Loucy (cell line): ENCODE data around the gene ELMO2.

Source experiments
- H2AFZ ChIP-seq: fragments of 200-600 bp; sonication (generic); 2 replicates; pipeline ENCODE4 v1.6.0; 2016; ENCODE audit warnings: antibody characterized with exemption, mild to moderate bottlenecking, low read length, moderate library complexity
- H3F3A ChIP-seq: fragments of 200-600 bp; 2 replicates; pipeline ENCODE4 v1.6.0; 2016; ENCODE audit warnings: antibody characterized with exemption, low read depth, mild to moderate bottlenecking
- H3K27me3 ChIP-seq: fragments of 200-600 bp; sonication (generic); 2 replicates; pipeline ENCODE4 v1.6.1; 2014; ENCODE audit warnings: low read length, mild to moderate bottlenecking; ENCODE audit not compliant: insufficient read depth, poor library complexity, severe bottlenecking
- H3K36me3 ChIP-seq: fragments of 200-600 bp; sonication (generic); 2 replicates; pipeline ENCODE4 v1.6.1; 2016; ENCODE audit warnings: low read length; ENCODE audit not compliant: insufficient read depth
- H3K4me1 ChIP-seq: fragments of 200-600 bp; sonication (generic); 2 replicates; pipeline ENCODE4 v1.5.1; 2014; ENCODE audit warnings: low read length, mild to moderate bottlenecking; ENCODE audit not compliant: insufficient read depth, poor library complexity, severe bottlenecking
- H3K4me2 ChIP-seq: fragments of 200-600 bp; sonication (generic); 2 replicates; pipeline ENCODE4 v1.6.0; 2014; ENCODE audit warnings: antibody characterized with exemption, low read length, low read depth, mild to moderate bottlenecking; ENCODE audit not compliant: poor library complexity, severe bottlenecking
- H3K4me3 ChIP-seq: fragments of 200-600 bp; sonication (generic); 2 replicates; pipeline ENCODE4 v1.5.1; 2014; ENCODE audit warnings: low read length, mild to moderate bottlenecking, mixed read lengths; ENCODE audit not compliant: poor library complexity, severe bottlenecking
- H3K79me2 ChIP-seq: fragments of 200-600 bp; sonication (generic); 2 replicates; pipeline ENCODE4 v1.6.1; 2014; ENCODE audit warnings: low read length; ENCODE audit not compliant: insufficient read depth
- H3K9ac ChIP-seq: fragments of 200-600 bp; sonication (generic); 2 replicates; pipeline ENCODE4 v1.6.0; 2014; ENCODE audit warnings: mild to moderate bottlenecking, low read depth, low read length, moderate library complexity; ENCODE audit not compliant: poor library complexity, severe bottlenecking
- H3K9me2 ChIP-seq: fragments of 200-600 bp; sonication (generic); replicated peaks from 2 replicates; pipeline ENCODE4 v1.6.1; 2016; ENCODE audit warnings: low read depth, low read length, mixed read lengths
- H3K9me3 ChIP-seq: fragments of 200-600 bp; sonication (generic); 2 replicates; pipeline ENCODE4 v1.6.1; 2014; ENCODE audit warnings: mild to moderate bottlenecking, antibody characterized with exemption, low read length, low read depth; ENCODE audit not compliant: insufficient read depth
- H4K20me1 ChIP-seq: fragments of 200-600 bp; sonication (generic); 2 replicates; pipeline ENCODE4 v1.6.0; 2014; ENCODE audit warnings: antibody characterized with exemption, low read length, mild to moderate bottlenecking; ENCODE audit not compliant: insufficient read depth, poor library complexity, severe bottlenecking
- EZH2phosphoT487 ChIP-seq: fragments of 200-600 bp; IDR thresholded peaks from 2 replicates; pipeline ENCODE4 v1.6.1; 2018; ENCODE audit warnings: antibody characterized with exemption, mild to moderate bottlenecking, moderate library complexity, borderline replicate concordance
- TF ChIP-seq, protein P1 (sequence below): fragments of 200-600 bp; sonication (generic); conservative IDR thresholded peaks from 2 replicates; pipeline ENCODE4 v1.5.1; 2014; ENCODE audit warnings: mild to moderate bottlenecking, antibody characterized with exemption, low read length

ELMO2 gene

DNA sequence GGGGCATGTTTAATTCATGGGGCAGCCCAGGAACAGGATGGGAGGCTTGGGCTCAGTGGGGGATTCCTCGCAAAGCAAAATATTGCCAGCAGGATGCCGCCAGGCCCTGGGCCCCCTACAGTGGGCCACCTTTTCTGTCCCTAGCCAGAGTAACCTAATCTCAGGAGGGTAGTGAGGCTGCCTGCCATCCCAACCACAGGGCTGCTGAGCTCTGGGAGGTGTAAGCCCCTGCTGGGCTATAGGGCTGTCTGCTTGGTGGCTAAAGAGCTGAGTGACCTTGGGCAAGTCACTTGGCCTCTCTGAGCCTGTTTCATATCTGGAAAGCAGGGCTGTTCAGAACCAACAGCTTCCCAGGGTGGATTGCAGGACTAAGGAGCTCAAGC, 62.4 kb downstream of the ELMO2 start:
- no peaks in the 10 kb centered on the region for H3F3A ChIP-seq
- no peak overlapping the region for H3K4me3 ChIP-seq
- H3K36me3 ChIP-seq, result no peaks in the 10 kb centered on the region
- no peaks in the 10 kb centered on the region for H3K27me3 ChIP-seq
- H2AFZ ChIP-seq, result no peak overlapping the region
- no peaks in the 10 kb centered on the region for H4K20me1 ChIP-seq
- H3K9me3 ChIP-seq, result no peaks in the 10 kb centered on the region
- H3K79me2 ChIP-seq, result no peaks in the 10 kb centered on the region
- TF ChIP-seq EZH2phosphoT487, result no peak
- TF ChIP-seq, protein P1, sequence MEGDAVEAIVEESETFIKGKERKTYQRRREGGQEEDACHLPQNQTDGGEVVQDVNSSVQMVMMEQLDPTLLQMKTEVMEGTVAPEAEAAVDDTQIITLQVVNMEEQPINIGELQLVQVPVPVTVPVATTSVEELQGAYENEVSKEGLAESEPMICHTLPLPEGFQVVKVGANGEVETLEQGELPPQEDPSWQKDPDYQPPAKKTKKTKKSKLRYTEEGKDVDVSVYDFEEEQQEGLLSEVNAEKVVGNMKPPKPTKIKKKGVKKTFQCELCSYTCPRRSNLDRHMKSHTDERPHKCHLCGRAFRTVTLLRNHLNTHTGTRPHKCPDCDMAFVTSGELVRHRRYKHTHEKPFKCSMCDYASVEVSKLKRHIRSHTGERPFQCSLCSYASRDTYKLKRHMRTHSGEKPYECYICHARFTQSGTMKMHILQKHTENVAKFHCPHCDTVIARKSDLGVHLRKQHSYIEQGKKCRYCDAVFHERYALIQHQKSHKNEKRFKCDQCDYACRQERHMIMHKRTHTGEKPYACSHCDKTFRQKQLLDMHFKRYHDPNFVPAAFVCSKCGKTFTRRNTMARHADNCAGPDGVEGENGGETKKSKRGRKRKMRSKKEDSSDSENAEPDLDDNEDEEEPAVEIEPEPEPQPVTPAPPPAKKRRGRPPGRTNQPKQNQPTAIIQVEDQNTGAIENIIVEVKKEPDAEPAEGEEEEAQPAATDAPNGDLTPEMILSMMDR, result no peak
- no peaks in the 10 kb centered on the region for H3K4me1 ChIP-seq
- no peak overlapping the region for H3K4me2 ChIP-seq
- no peak overlapping the region for H3K9ac ChIP-seq
- H3K9me2 ChIP-seq, result no peaks in the 10 kb centered on the region

DNA sequence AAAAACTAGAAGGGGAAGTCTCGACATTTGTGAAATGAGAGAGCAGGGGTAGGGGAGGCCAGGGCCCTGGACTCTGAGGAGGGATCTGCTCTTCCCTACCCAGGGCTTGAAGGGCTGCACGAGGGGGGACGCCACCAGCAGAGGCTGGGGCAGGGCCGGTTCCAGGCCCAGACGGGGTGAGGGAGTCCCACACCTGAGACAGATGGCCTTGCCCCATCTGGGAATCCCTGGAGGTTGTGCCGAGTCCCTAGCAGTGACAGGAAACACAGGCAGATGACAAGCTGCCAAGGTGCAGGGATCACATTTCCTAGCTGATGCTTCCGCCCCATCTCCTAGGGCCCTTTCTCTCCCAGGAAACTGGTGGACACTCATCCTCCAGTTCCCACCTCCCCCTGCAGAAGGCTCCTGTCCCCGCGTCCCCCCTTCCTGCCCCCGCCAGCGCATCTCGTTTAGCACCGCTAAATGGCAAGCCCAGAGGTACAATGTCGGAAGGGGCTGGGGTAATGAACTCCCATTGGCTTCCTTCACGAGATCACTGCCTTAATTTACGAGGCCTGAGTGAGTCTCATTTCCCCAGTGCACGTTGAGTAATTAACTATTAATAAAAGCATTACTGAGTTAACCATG, 63.0 kb downstream of the ELMO2 start:
- Histone ChIP-seq H3K9ac (no peak overlapping the region), H3K9me2 (no peaks in the 10 kb centered on the region), H2AFZ (no peak overlapping the region), H3K36me3 (no peaks in the 10 kb centered on the region), H4K20me1 (no peaks in the 10 kb centered on the region), H3K27me3 (no peaks in the 10 kb centered on the region), H3K4me2 (no peak overlapping the region), H3K79me2 (no peaks in the 10 kb centered on the region), H3F3A (no peaks in the 10 kb centered on the region), H3K4me1 (no peaks in the 10 kb centered on the region), H3K9me3 (no peaks in the 10 kb centered on the region), H3K4me3 (no peak overlapping the region)
- TF ChIP-seq EZH2phosphoT487, result no peak
- TF ChIP-seq, protein P1, result no peak

DNA sequence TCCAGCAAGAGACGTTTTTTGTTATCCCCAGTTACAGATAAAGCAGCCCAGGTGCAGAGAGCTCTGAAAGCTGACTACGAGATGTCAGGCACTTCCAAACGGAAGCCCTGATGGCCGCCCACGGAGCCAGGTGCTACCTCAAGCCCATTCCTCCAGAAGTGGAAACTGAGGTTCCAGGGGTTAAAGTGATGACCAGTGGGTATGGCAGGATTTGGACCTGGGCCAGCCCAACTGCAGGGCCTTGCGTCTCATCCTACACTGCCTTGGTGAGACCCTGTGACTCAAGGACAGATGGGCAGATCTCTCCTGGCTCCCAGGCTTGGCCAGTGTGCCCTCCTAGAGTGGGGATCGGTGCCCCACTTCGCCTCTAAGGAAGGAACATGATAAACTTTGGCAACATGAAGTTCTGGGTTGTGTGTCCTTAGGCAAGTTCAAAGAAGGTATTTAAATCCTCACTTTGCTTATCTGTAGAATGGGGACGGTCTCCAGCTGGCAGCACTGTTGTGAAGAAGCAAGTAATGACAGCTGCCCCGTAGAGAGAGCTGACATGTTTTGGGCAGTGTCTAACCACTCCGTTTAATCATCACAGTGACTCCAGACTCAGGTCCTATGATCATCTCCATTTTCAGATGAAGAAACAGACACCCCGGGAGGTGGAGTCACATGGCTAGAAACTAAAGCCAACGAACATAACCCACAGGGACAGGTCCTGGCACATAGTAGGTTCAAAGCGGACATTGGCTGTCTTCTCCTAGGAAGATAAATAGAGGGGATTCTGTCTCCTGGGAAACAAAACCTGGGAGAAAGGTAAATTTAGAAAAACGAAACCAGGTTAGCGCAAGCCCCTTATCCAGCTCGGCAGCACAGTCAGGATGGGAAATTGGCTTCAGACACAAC, 63.7 kb downstream of the ELMO2 start:
- no peaks in the 10 kb centered on the region for H3F3A ChIP-seq
- no peak for TF ChIP-seq EZH2phosphoT487
- TF ChIP-seq, protein P1, result no peak
- no peak overlapping the region for H3K4me3 ChIP-seq
- H4K20me1 ChIP-seq, result no peaks in the 10 kb centered on the region
- no peak overlapping the region for H3K9ac ChIP-seq
- H3K79me2 ChIP-seq, result no peaks in the 10 kb centered on the region
- H3K9me3 ChIP-seq, result no peaks in the 10 kb centered on the region
- no peaks in the 10 kb centered on the region for H3K36me3 ChIP-seq
- no peak overlapping the region for H2AFZ ChIP-seq
- no peak overlapping the region for H3K4me2 ChIP-seq
- H3K4me1 ChIP-seq, result no peaks in the 10 kb centered on the region
- H3K9me2 ChIP-seq, result no peaks in the 10 kb centered on the region
- H3K27me3 ChIP-seq, result no peaks in the 10 kb centered on the region
